RWPE1 (cell line): ENCODE results near the gene HES2.
"Not testable (repeated sequence)": the region's sequence is repeated elsewhere in the genome, so short reads cannot be mapped to it uniquely, and the experiment has no call there.

Experiments used
- CTCF ChIA-PET: fragments of 350-600 bp; sonication (Branson Sonifier 250); formaldehyde crosslinking; extraction: SDS; loops from one replicate; lab custom pipeline; 2021; lab: Yijun Ruan, JAX
- POLR2A ChIA-PET: fragments of 400-600 bp; formaldehyde crosslinking; extraction: SDS; loops from one replicate; lab custom pipeline; 2020; ENCODE audit warnings: antibody characterized with exemption; ENCODE audit not compliant: low non-redundant PET; lab: Yijun Ruan, JAX
- DNase-seq: peaks from one replicate; pipeline ENCODE4 v3.0.0; 2012; ENCODE audit warnings: low spot score
- H3K27ac ChIP-seq: fragments of 450-650 bp; 2 replicates; pipeline ENCODE4 v1.5.1; 2017
- TF ChIP-seq, protein P1 (sequence below): fragments of 450-650 bp; conservative IDR thresholded peaks from 2 replicates; pipeline ENCODE4 v1.5.1; 2017; ENCODE audit warnings: low read depth, mild to moderate bottlenecking

Gene HES2

DNA sequence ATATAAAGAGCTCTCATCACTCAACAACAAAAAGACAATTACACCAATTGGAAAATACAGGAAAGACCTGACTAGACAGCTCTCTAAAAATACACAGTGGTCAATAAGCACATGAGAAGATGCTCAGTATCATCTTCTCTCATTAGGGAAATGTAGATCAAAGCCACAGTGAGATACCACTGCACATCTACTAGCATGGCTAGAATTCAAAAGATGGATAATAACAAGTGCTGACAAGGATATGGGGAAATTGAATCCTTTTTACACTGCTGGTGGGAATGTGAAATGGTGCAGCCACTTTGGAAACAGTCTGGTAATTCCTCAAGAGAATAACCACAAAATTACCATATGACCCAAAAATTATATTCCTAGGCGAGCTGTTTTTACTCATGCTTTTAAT lies 35.6 kb downstream of the HES2 start:
- POLR2A ChIA-PET: no interaction called here
- CTCF ChIA-PET: interaction anchor here (0.6 to 1.6 kb wide), 3 partner anchors 21 to 821 kb away, joined by 3 to 4 read pairs (median 3); no protein-coding TSS in a partner anchor
- no peak for DNase-seq
- TF ChIP-seq, protein P1, sequence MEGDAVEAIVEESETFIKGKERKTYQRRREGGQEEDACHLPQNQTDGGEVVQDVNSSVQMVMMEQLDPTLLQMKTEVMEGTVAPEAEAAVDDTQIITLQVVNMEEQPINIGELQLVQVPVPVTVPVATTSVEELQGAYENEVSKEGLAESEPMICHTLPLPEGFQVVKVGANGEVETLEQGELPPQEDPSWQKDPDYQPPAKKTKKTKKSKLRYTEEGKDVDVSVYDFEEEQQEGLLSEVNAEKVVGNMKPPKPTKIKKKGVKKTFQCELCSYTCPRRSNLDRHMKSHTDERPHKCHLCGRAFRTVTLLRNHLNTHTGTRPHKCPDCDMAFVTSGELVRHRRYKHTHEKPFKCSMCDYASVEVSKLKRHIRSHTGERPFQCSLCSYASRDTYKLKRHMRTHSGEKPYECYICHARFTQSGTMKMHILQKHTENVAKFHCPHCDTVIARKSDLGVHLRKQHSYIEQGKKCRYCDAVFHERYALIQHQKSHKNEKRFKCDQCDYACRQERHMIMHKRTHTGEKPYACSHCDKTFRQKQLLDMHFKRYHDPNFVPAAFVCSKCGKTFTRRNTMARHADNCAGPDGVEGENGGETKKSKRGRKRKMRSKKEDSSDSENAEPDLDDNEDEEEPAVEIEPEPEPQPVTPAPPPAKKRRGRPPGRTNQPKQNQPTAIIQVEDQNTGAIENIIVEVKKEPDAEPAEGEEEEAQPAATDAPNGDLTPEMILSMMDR: no peak
- peak overlapping the region; percentile 99 for H3K27ac ChIP-seq

DNA sequence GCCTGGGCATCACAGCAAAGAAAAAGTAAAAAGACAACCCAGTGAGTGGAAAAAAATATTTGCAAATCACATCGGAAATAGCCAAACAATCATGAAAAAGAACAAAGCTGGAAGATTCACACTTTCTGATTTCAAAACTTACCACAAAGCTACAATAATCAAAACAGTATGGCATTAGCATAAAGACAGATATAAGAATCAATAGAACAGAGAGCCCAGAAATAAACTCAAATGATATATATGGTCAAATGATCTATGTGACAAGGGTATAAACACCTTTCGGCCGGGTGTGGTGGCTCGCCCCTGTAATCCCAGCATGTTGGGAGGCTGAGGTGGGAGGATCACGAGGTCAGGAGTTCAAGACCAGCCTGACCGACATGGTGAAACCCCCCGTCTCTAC lies 39.7 kb downstream of the HES2 start:
- POLR2A ChIA-PET: no interaction called here
- CTCF ChIA-PET: no interaction called here
- TF ChIP-seq, protein P1: no peak
- DNase-seq: no peak
- H3K27ac ChIP-seq: no peak overlapping the region

DNA sequence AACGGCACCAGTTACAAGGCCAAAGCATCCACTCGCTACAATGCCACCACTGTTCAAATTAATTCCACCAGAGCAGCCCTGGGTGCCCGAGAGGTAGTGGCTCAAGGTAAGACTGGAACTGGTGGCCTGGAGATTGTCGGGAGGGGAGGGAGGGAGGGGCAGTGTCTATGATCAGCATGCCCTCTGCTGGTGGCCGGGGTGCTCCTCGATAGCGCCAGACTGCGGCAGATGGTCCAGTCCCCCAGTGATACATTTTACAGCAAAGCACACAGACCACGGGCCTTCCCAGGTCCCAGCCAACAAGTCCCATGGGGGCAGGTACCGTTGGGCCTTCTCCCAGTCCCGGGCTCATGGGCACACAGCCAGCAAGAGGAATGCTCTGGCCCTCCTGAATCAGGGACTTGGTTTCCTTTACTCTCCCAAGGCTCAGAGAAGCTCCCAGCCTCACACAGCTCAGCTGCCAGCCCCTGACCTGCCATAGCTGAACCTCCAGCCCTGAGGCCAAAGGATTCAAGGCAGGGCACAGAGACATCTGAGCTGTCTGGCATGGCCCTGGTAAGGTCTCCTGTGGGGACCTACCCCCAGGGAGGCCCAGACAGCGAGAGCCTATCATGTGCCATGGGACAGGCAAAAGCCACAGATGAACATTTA lies 41.5 kb downstream of the HES2 start:
- no peak for DNase-seq
- CTCF ChIA-PET: interaction anchor here (0.6 to 1.1 kb wide), 2 partner anchors 30 to 108 kb away, joined by 3 to 4 read pairs; no protein-coding TSS in a partner anchor
- POLR2A ChIA-PET: no interaction called here
- H3K27ac ChIP-seq: peak overlapping the region; percentile 63
- TF ChIP-seq, protein P1: no peak

DNA sequence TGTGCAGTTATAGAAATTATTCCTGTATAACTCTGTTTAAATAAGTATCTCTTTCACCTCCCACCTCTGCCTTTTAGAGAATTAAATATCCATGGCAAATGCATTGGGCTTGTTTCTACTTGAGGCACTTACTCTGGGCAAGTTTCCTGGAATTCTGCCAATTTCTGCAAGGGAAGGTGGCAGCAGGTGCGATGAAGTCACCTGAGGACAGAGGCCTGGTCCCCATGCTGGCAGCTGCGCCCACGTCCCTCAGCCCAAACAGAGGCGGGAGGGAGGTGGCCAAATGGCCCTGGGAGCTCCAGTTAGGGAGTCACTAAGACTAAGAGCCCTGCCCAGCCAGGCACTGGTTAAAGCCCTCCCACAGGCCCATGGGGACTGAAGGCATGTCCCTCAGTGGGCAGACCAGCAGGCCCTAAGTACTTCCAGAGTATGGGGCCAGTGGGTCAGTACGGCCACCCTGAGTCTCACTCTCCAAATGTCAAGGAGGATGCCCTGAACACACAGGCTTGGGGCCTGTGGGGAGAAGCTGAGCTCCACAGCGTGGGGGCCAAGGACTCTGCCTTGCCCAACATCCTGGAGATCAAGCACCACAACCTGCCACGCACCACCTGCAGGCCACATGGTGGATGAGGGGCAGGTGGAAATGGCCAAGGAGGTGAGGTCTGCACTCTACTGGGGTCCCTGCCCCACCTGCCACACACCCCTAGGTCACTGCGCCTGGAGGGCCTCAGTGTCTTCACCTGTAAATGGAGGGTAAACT lies 45.6 kb downstream of the HES2 start:
- ChIA-PET CTCF (interaction anchor here (0.9 to 1.0 kb wide), 2 partner anchors 8 to 16 kb away, joined by 3 read pairs; no protein-coding TSS in a partner anchor), POLR2A (no interaction called here)
- DNase-seq: no peak
- H3K27ac ChIP-seq: peak overlapping the region; percentile 81
- TF ChIP-seq, protein P1: no peak

DNA sequence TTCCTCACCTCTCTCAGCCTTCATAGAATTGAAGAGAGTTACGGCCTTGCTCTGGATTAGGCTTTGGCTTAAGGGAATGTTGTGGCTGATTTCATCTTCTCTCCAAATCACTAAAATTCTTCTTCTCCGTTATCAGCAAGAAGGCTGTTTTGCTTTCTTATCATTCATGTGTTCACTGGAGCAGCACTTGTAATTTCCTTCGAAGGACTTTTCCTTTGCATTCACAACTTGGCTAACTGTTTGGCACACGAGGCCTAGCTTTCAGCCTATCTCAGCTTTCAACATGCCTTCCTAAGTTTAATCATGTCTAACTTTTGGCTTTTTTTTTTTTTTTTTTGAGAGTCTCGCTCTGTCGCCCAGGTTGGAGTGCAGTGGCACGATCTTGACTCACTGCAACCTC lies 47.5 kb downstream of the HES2 start:
- CTCF ChIA-PET, H3K27ac ChIP-seq, DNase-seq: not testable (repeated sequence)
- POLR2A ChIA-PET: interaction anchor here (0.7 to 1.0 kb wide), 2 partner anchors 14 to 441 kb away, joined by 5 to 7 read pairs; no protein-coding TSS in a partner anchor

DNA sequence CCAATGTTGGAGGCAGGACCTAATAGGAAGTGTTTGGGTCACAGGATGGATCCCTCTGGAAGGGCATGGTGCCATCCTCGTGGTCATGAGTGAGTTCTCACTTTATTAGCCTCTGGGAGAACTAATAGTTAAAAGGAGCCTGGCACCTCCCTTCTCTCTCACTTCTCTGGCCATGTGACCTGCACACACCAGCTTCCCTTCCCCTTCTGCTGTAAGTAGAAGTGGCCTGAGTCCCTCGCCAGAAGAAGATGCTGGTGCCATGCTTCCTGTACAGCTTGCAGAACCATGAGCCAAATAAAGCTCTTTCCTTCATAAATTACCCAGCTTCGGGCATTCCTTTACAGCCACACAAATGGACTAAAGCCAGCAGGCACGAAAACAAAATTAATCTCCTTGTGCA lies 49.7 kb downstream of the HES2 start:
- CTCF ChIA-PET: interaction anchor here (0.6 kb wide), 1 partner anchor 46 kb away, joined by 3 read pairs; no protein-coding TSS in a partner anchor

More for the DNA sequence above, 49.7 kb downstream of the HES2 start:
- TF ChIP-seq, protein P1: no peak
- no peak for DNase-seq
- peak overlapping the region; percentile 97 for H3K27ac ChIP-seq
- POLR2A ChIA-PET: no interaction called here
